Mononuclear cell (primary cell): ENCODE data around the gene SET. TPM values are rescaled to one million over a fixed set of nuclear protein-coding genes. Genes with fewer than 3 reads are reported as not detected.
"Not testable (repeated sequence)": the region's sequence is repeated elsewhere in the genome, so short reads cannot be mapped to it uniquely, and the experiment has no call there.

Source experiments
- H3K27me3 ChIP-seq: 2 replicates; pipeline ENCODE4 v1.6.0; 2011; ENCODE audit warnings: low read length, control low read depth; ENCODE audit not compliant: insufficient read depth
- H3K4me1 ChIP-seq: 2 replicates; pipeline ENCODE4 v1.5.1; 2011; ENCODE audit warnings: mild to moderate bottlenecking, low read length, control low read depth; ENCODE audit not compliant: insufficient read depth
- H3K4me3 ChIP-seq: 2 replicates; pipeline ENCODE4 v1.5.1; 2011; ENCODE audit warnings: mild to moderate bottlenecking, low read length, moderate library complexity
- H3K9me3 ChIP-seq: 2 replicates; pipeline ENCODE4 v1.5.1; 2011; ENCODE audit warnings: low read depth, mild to moderate bottlenecking, control low read depth, low read length
- total RNA-seq: library from RNA; depleted of rRNA; stranded (reverse); fragments of >200 nt; gene quantifications from one replicate; pipeline ENCODE4 v1.2.3, GENCODE V29; 2012

The SET gene, protein sequence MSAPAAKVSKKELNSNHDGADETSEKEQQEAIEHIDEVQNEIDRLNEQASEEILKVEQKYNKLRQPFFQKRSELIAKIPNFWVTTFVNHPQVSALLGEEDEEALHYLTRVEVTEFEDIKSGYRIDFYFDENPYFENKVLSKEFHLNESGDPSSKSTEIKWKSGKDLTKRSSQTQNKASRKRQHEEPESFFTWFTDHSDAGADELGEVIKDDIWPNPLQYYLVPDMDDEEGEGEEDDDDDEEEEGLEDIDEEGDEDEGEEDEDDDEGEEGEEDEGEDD
- total RNA-seq: 386 TPM

DNA sequence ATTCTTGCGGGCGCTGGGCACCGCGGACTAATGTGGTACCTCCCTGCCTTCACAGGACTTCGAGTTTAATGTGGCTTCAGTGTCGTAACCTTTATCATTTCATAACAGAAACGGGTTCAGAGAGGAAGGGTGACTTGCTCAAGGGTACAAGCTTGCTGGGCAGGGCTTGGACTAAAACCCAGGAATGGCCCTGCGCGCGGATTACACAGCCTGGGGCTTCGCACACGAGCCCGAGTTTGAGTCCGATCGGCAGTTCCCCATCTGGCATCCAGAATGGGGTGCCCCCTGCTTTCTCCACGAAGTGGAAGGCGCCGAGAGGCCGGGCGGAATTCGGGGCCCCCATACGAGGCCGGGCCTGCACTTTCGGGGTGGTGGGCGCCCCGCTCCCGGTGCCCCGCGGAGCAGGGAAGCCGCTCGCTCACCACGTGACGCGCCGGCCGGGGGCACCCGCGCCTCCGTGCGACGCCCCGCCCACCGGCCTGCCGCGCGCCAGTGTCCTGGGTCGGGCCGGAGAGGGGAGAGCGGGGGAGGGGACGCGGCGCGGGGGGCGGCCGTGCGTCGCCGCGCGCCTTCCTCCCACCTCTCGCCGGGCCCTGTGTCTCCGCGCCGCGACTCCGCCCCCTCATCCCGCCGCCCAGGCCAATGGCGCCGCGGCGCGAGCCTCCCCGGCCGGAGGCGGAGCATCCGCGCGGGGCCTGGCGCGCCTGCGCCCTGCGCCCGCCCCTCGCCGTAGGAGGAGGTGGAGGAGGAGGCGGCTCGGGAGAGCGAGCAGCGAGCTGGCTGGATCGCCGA, at the start of gene SET:
TSS of gene SET (plus strand) at position 722 of the 792 bp plus-strand sequence. CDS start 361 bp downstream, outside the sequence.
- Histone ChIP-seq H3K4me1 (peaks cover 59% of the 10 kb centered on the region), H3K27me3 (no peaks in the 10 kb centered on the region), H3K9me3 (no peaks in the 10 kb centered on the region), H3K4me3 (peak within 1 kb of the TSS; percentile 70)

- no peaks in the 10 kb centered on the region for H3K27me3 ChIP-seq
- H3K4me1 ChIP-seq: no peaks in the 10 kb centered on the region
- H3K4me3 ChIP-seq: no peak overlapping the region
- no peaks in the 10 kb centered on the region for H3K9me3 ChIP-seq
These were observed 48.4 kb upstream of the SET start for GRCh38 chr9:128640603-128641002.

- H3K27me3 ChIP-seq: no peaks in the 10 kb centered on the region
- no peak overlapping the region for H3K4me3 ChIP-seq
- no peaks in the 10 kb centered on the region for H3K4me1 ChIP-seq
- no peaks in the 10 kb centered on the region for H3K9me3 ChIP-seq
These were observed 46.3 kb upstream of the SET start for GRCh38 chr9:128642675-128643245.

- no peaks in the 10 kb centered on the region for H3K4me1 ChIP-seq
- H3K9me3 ChIP-seq: no peaks in the 10 kb centered on the region
- H3K4me3 ChIP-seq: no peak overlapping the region
- H3K27me3 ChIP-seq: no peaks in the 10 kb centered on the region
These were observed 45.3 kb upstream of the SET start for GRCh38 chr9:128643519-128644300.

DNA sequence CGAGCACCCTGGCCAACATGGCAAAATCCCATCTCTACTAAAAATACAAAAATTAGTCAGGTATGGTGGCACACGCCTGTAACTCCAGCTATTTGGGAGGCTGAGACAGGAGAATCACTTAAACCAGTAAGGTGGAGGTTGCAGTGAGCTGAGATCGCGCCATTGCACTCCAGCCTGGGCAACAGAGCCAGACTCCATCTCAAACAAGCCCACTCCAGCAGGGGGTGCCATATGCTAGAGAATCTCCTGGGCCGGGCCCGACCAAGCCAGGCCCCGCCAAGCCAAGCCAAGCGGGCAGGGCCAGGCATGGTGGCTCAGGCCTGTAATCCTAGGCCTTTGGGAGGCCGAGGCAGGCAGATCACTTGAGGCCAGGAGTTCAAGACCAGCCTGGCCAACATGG, 40.8 kb upstream of the SET start:
- not testable (repeated sequence) for H3K4me3 ChIP-seq, H3K9me3 ChIP-seq, H3K27me3 ChIP-seq, H3K4me1 ChIP-seq

GRCh38 chr9:128651798-128652197, 37.2 kb upstream of the SET start:
- H3K4me1 ChIP-seq: peaks cover 6% of the 10 kb centered on the region
- no peaks in the 10 kb centered on the region for H3K27me3 ChIP-seq
- H3K9me3 ChIP-seq: no peaks in the 10 kb centered on the region

DNA sequence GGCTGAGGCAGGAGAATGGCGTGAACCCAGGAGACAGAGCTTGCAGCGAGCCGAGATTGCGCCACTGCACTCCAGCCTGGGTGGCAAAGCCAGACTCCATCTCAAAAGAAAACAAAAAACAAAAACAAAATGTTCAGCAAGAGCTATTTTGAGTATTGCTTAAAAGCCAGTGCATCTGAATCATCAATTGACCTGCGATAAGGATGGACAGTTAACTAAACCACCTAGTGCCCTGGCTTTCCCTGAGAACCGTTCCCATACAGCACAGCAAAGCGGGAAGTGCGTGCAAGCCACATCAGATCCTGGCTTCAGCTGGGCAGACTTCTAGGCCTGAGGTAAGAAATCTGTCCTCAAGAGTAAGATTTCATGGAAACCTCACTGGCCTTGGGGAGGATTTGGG, 35.1 kb upstream of the SET start:
- no peaks in the 10 kb centered on the region for H3K27me3 ChIP-seq
- H3K4me1 ChIP-seq: peaks cover 15% of the 10 kb centered on the region
- no peak overlapping the region for H3K4me3 ChIP-seq
- no peaks in the 10 kb centered on the region for H3K9me3 ChIP-seq

More at GRCh38 chr9:128651798-128652197, 37.2 kb upstream of the SET start:
- no peak overlapping the region for H3K4me3 ChIP-seq

- no peak overlapping the region for H3K4me3 ChIP-seq
- H3K27me3 ChIP-seq: no peaks in the 10 kb centered on the region
- no peaks in the 10 kb centered on the region for H3K9me3 ChIP-seq
- H3K4me1 ChIP-seq: peaks cover 15% of the 10 kb centered on the region
These were observed 34.5 kb upstream of the SET start for GRCh38 chr9:128654481-128654880.

DNA sequence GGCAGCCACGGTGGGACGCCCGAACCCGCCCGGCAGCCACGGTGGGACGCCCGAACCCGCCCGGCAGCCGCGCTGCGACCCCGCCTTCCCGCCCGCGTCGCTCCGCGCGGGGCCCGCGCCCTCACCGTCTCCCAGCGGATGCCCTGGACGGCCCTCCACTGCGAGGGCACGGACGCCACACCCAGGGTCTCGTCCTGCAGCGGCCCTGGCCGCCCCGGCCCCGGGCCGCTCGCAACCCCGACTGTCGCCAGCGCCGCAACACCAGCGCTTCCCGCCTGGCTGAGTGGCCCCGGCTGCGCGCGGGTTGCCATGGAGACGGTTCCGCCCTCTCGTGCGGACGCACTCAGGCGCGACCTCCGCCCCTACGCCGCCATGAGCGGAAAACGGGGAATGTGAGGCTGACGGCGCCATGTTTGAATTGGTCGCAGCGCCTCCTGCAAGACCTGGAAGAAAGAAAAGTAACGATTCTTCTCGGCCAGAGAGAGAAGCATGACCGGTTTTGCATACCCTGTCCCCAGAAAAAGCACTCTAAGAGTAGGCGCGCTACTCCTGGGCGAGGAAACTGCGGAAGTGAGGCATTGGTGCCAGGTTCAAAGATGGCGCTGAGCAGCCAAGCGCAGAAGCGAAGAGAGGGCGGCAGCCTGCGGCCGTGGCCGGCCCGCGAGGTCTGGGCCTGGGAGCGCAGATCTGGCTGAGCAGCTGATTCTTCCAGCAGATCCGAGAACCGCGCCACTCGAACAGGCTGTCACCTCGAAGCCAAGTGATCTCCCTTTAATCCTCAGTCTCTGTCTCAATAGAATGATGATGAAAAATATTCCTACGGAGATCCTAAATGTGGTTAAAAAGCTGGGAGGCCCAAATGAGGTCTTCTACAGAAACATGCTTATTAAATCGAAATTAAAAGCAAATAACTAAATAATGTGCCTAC, 32.3 kb upstream of the SET start, which contains the start of gene DYNC2I2:
TSS of gene DYNC2I2 (minus strand) at position 432 of the 928 bp plus-strand sequence. CDS start at position 311, 121 bp downstream.
- H3K4me3 ChIP-seq: peak within 1 kb of the TSS; percentile 68
- peaks cover 15% of the 10 kb centered on the region for H3K4me1 ChIP-seq
- H3K9me3 ChIP-seq: no peaks in the 10 kb centered on the region
- H3K27me3 ChIP-seq: no peaks in the 10 kb centered on the region

- Histone ChIP-seq H3K9me3 (no peaks in the 10 kb centered on the region), H3K27me3 (no peaks in the 10 kb centered on the region), H3K4me3 (peak overlapping the region; percentile 68), H3K4me1 (peaks cover 15% of the 10 kb centered on the region)
These were observed 31.7 kb upstream of the SET start for GRCh38 chr9:128657344-128657704.

DNA sequence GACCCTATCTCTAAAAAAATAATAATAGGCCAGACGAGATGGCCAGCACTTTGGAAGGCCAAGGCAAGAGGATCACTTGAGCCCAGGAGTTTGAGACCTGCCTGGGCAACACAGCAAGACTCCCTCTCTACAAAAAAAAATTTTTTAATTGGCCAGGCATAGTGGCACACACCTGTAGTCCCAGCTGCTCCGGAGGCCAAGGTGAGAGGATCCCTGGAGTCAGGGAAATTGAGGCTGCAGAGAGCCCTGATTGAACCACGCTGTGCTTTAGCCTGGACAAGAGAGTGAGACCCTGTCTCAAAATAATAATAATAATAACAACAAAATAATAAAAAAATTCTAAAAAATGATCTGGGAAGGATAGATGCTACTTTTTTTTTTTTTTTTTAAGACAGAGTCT, 31.2 kb upstream of the SET start:
- Histone ChIP-seq H3K9me3 (no peaks in the 10 kb centered on the region), H3K4me1 (peaks cover 15% of the 10 kb centered on the region), H3K27me3 (no peaks in the 10 kb centered on the region), H3K4me3 (no peak overlapping the region)

GRCh38 chr9:128666481-128666941, 22.5 kb upstream of the SET start:
- H3K9me3 ChIP-seq, H3K4me3 ChIP-seq, H3K4me1 ChIP-seq, H3K27me3 ChIP-seq: not testable (repeated sequence)

DNA sequence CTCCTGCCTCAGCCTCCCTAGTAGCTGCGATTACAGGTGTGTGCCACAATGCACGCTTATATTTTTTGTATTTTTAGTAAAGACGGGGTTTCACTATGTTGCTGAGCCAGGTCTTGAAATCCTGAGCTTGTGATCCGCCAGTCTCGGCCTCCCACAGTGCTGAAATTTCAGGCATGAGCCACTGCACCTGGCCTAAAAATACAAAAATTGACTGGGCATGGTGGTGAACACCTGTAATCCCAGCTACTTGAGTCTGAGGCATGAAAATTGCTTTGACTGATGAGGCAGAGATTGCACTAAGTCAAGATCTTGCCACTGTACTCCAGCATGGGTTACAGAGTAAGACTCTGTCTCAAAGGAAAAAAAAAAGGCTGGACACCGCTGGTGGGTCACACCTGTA, 19.2 kb upstream of the SET start:
- Histone ChIP-seq H3K4me3 (no peak overlapping the region), H3K27me3 (no peaks in the 10 kb centered on the region), H3K4me1 (no peaks in the 10 kb centered on the region), H3K9me3 (no peaks in the 10 kb centered on the region)

- no peak overlapping the region for H3K4me3 ChIP-seq
- H3K4me1 ChIP-seq: no peaks in the 10 kb centered on the region
- no peaks in the 10 kb centered on the region for H3K27me3 ChIP-seq
- no peaks in the 10 kb centered on the region for H3K9me3 ChIP-seq
These were observed 13.6 kb upstream of the SET start for GRCh38 chr9:128675382-128675781.
